Measurements from ENCODE around the gene BRCA1. TPM values are rescaled to one million over a fixed set of nuclear protein-coding genes. Genes with fewer than 3 reads are reported as not detected.
A peak's percentile ranks its signal among the peaks of the same experiment; 100 is the strongest.

The BRCA1 gene
- total RNA-seq, 2 donors from 2014 or later: 8.6 to 21.1 TPM

GRCh38 chr17:43025290-43025657, 99.9 kb downstream of the BRCA1 start:
- Histone ChIP-seq H3K36me3 (no peaks in the 10 kb centered on the region), H3K27me3 (replicated peaks; ENCODE audit: insufficient read depth) (no peaks in the 10 kb centered on the region), H3K9me3 (no peaks in the 10 kb centered on the region), H3K27ac (no peak overlapping the region), H3K4me1 (ENCODE audit: control insufficient read depth in 1 of 2, low read depth in 2 of 2) (peaks cover 6 to 17% of the 10 kb centered on the region in 2 donors), H3K4me3 (peak overlapping the region; percentile 76)
- DNase-seq (ENCODE audit: low spot score): no peak
- TF ChIP-seq CTCF (IDR thresholded peaks at IDR 0.05): no peak
- ATAC-seq (ENCODE audit: insufficient number of reproducible peaks, low FRiP score, low read depth): no peak

- Histone ChIP-seq H3K27me3 (replicated peaks; ENCODE audit: insufficient read depth) (no peaks in the 10 kb centered on the region), H3K36me3 (no peaks in the 10 kb centered on the region), H3K9me3 (no peaks in the 10 kb centered on the region), H3K4me1 (ENCODE audit: control insufficient read depth in 1 of 2, low read depth in 2 of 2) (peaks cover 11 to 23% of the 10 kb centered on the region in 2 donors), H3K27ac (peak within 1 kb of the TSS; percentile 59 to 65), H3K4me3 (peak within 1 kb of the TSS; percentile 76)
- DNase-seq (ENCODE audit: low spot score) (peak; percentile 83), ATAC-seq (ENCODE audit: insufficient number of reproducible peaks, low FRiP score, low read depth) (peak; percentile 57)
- peak; percentile 68 for TF ChIP-seq CTCF (IDR thresholded peaks at IDR 0.05)
Measured at GRCh38 chr17:43024407-43025289, 100.5 kb downstream of the BRCA1 start, which contains the start of gene RND2. Gene RND2 (plus strand): TSS chr17:43025231. CDS start chr17:43025348, 117 bp downstream.

GRCh38 chr17:43021741-43022512, 103.2 kb downstream of the BRCA1 start, which contains the start of gene VAT1:
Gene VAT1 (minus strand): TSS chr17:43022385. CDS start chr17:43022322, 63 bp downstream.
- peaks cover 15 to 27% of the 10 kb centered on the region in 2 donors for H3K4me1 ChIP-seq (ENCODE audit: control insufficient read depth in 1 of 2, low read depth in 2 of 2)
- H3K9me3 ChIP-seq: no peaks in the 10 kb centered on the region
- no peak for DNase-seq (ENCODE audit: low spot score)
- H3K27me3 ChIP-seq (replicated peaks; ENCODE audit: insufficient read depth): no peaks in the 10 kb centered on the region
- peak within 1 kb of the TSS; percentile 100 for H3K4me3 ChIP-seq
- peak; percentile 20 for ATAC-seq (ENCODE audit: insufficient number of reproducible peaks, low FRiP score, low read depth)
- TF ChIP-seq CTCF (IDR thresholded peaks at IDR 0.05): no peak
- H3K27ac ChIP-seq: peak within 1 kb of the TSS; percentile 71 to 86
- no peaks in the 10 kb centered on the region for H3K36me3 ChIP-seq

GRCh38 chr17:43020789-43021740, 104.1 kb downstream of the BRCA1 start:
- Histone ChIP-seq H3K36me3 (peaks cover 2% of the 10 kb centered on the region), H3K9me3 (no peaks in the 10 kb centered on the region), H3K4me3 (peak overlapping the region; percentile 100), H3K4me1 (ENCODE audit: control insufficient read depth in 1 of 2, low read depth in 2 of 2) (peaks cover 15 to 27% of the 10 kb centered on the region in 2 donors), H3K27me3 (replicated peaks; ENCODE audit: insufficient read depth) (no peaks in the 10 kb centered on the region), H3K27ac (peak overlapping the region; percentile 71 to 86)
- ATAC-seq (ENCODE audit: insufficient number of reproducible peaks, low FRiP score, low read depth): peak; percentile 32
- TF ChIP-seq CTCF (IDR thresholded peaks at IDR 0.05): no peak
- DNase-seq (ENCODE audit: low spot score): no peak

Measured in thoracic aorta (tissue), 2 donors.